ENCODE measurements around the gene C1QB. TPM values are rescaled to one million over a fixed set of nuclear protein-coding genes. Genes with fewer than 3 reads are reported as not detected.

C1QB gene
- total and polyA plus RNA-seq, 2 of the 4 experiments (the other 2 are of a cell fraction): not detected

DNA sequence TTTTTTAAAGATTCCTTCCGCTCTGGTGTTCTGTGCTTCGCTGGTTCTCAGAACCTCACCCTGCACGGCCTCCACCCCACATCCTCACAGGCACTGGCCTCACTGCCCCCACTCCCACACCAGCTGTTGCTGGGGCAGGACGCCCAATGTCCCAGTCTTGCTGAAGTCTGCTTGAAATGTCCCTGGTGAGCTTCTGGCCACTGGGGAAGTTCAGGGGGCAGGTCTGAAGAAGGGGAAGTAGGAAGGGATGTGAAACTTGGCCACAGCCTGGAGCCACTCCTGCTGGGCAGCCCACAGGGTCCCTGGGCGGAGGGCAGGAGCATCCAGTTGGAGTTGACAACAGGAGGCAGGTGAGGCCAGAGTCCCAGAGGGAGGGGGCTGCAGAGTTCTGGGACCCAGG, 16.7 kb upstream of the C1QB start, which contains the start of gene C1QA:
C1QA (plus strand) TSS at position 276 of the 400 bp plus-strand sequence. CDS start 989 bp downstream, outside the sequence.
- intact Hi-C loops (cut with micrococcal nuclease): no loop called here
- Histone ChIP-seq H3K4me3 (ENCODE audit: insufficient read depth, low read depth, low read length) (no peak within 1 kb of the TSS), H2AFZ (replicated peaks; ENCODE audit: low read length, poor library complexity) (peak within 1 kb of the TSS; percentile 32), H2BK5ac (ENCODE audit: low read depth, low read length, poor library complexity, severe bottlenecking) (no peak within 1 kb of the TSS), H3K56ac (ENCODE audit: extremely low read depth, insufficient read depth, low read length) (no peak within 1 kb of the TSS), H2BK120ac (ENCODE audit: low read depth, low read length) (no peak within 1 kb of the TSS), H4K5ac (ENCODE audit: low read depth, low read length) (no peak within 1 kb of the TSS), H3K79me1 (ENCODE audit: low read depth in 1 of 2, low read length in 2 of 2) (no peaks in the 10 kb centered on the region), H3K4me2 (ENCODE audit: low read depth, low read length) (no peak within 1 kb of the TSS), H3K9me1 (ENCODE audit: insufficient read depth, low read length) (no peaks in the 10 kb centered on the region), H2AK9ac (replicated peaks; ENCODE audit: low read depth, low read length, poor library complexity) (no peak within 1 kb of the TSS), H2BK15ac (ENCODE audit: low read depth, low read length) (no peak within 1 kb of the TSS), H4K91ac (ENCODE audit: insufficient read depth, low read depth, low read length) (no peak within 1 kb of the TSS), H2AK5ac (ENCODE audit: low read depth, low read length) (no peak within 1 kb of the TSS), H4K8ac (ENCODE audit: low read depth in 2 of 2, low read length in 2 of 2) (no peak within 1 kb of the TSS), H3K27me3 (ENCODE audit: control insufficient read depth, insufficient read depth, low read length) (peaks cover 51% of the 10 kb centered on the region), H3K36me3 (ENCODE audit: control insufficient read depth, insufficient read depth, low read length) (no peaks in the 10 kb centered on the region), H3K14ac (replicated peaks; ENCODE audit: low read depth, low read length) (no peak within 1 kb of the TSS), H3K9ac (ENCODE audit: low read depth, low read length) (no peak within 1 kb of the TSS), H3K18ac (ENCODE audit: low read depth, low read length) (no peak within 1 kb of the TSS), H3K23ac (ENCODE audit: low read depth, low read length) (no peak within 1 kb of the TSS), H4K20me1 (ENCODE audit: insufficient read depth, low read length) (no peaks in the 10 kb centered on the region), H3K9me3 (ENCODE audit: control insufficient read depth, insufficient read depth, low read length) (peaks cover 3% of the 10 kb centered on the region; the same call in 1 of the 2 replicates), H3K27ac (ENCODE audit: insufficient read depth, low read length) (no peak within 1 kb of the TSS), H3K4me1 (ENCODE audit: control insufficient read depth, insufficient read depth, low read length) (no peaks in the 10 kb centered on the region; the same call in 1 of the 2 replicates), H3K4ac (ENCODE audit: low read depth, low read length) (no peak within 1 kb of the TSS), H2BK20ac (ENCODE audit: low read depth, low read length) (no peak within 1 kb of the TSS)
- 60% methylated on average over 2 of the region's 5 CpGs; no CpG with 5 or more reads in 1 of the 2 experiments for WGBS, 2 experiments (ENCODE audit: extremely low coverage in 2 of 2, insufficient read length in 1 of 2)
- DNase-seq (no peak), ATAC-seq (ENCODE audit: low read depth) (no peak)
- in situ Hi-C loops (cut with MboI; ENCODE audit: low sequenced_read_pairs): no loop called here
- ChIA-PET POLR2A (ENCODE audit: unreplicated experiment) (no interaction called here), CTCF (no interaction called here)
- dilution Hi-C loops (cut with HindIII; ENCODE audit: low sequenced_read_pairs, unreplicated experiment): no loop called here
- no TSS peak for BruUV-seq (replicated peaks)
- TF ChIP-seq MAFK (IDR thresholded peaks at IDR 0.05; ENCODE audit: low read depth, low read length) (no peak), MXI1 (IDR thresholded peaks at IDR 0.05; ENCODE audit: borderline replicate concordance, low read depth, low read length) (no peak), RCOR1 (IDR thresholded peaks at IDR 0.05; ENCODE audit: insufficient replicate concordance, low read length) (no peak), MAZ (IDR thresholded peaks at IDR 0.05; ENCODE audit: borderline replicate concordance, low read depth, low read length) (no peak)
- TF ChIP-seq, protein P1, sequence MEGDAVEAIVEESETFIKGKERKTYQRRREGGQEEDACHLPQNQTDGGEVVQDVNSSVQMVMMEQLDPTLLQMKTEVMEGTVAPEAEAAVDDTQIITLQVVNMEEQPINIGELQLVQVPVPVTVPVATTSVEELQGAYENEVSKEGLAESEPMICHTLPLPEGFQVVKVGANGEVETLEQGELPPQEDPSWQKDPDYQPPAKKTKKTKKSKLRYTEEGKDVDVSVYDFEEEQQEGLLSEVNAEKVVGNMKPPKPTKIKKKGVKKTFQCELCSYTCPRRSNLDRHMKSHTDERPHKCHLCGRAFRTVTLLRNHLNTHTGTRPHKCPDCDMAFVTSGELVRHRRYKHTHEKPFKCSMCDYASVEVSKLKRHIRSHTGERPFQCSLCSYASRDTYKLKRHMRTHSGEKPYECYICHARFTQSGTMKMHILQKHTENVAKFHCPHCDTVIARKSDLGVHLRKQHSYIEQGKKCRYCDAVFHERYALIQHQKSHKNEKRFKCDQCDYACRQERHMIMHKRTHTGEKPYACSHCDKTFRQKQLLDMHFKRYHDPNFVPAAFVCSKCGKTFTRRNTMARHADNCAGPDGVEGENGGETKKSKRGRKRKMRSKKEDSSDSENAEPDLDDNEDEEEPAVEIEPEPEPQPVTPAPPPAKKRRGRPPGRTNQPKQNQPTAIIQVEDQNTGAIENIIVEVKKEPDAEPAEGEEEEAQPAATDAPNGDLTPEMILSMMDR (conservative IDR thresholded peaks at IDR 0.05; ENCODE audit: low read depth, low read length): no peak
